Gastrocnemius medialis (tissue), 4 donors: ENCODE data around the gene TMEM81. TPM values are rescaled to one million over a fixed set of nuclear protein-coding genes. Genes with fewer than 3 reads are reported as not detected.

Experiments used
- ATAC-seq, 2 donors: fragments of 150-250 bp; one replicate each; pipeline ENCODE4 v1.9.1; 2016
- DNase-seq, 2 donors: peaks; one replicate each; pipeline ENCODE4 v3.0.0-alpha.2; 2019
- H3K27ac ChIP-seq, 4 donors: fragments of 200-600 bp; sonication (generic); 1 replicate in 1 of 4; 2 replicates in 3 of 4; pipeline ENCODE4 v1.5.1; 2016 to 2018; ENCODE audit warnings: mild to moderate bottlenecking in 2 of 4, moderate library complexity in 1 of 4
- H3K27me3 ChIP-seq, 3 donors: fragments of 200-600 bp; sonication (generic) in 2 of 3; 1 replicate in 1 of 3; 2 replicates in 2 of 3; pipeline versions ENCODE4 v1.5.1 to v1.6.0; 2016 to 2019; ENCODE audit warnings: mild to moderate bottlenecking in 1 of 3, moderate library complexity in 1 of 3
- H3K36me3 ChIP-seq, 2 donors: fragments of 200-600 bp; sonication (generic) in 1 of 2; one replicate each; pipeline ENCODE4 v1.5.1; 2017 to 2018
- H3K4me1 ChIP-seq, 2 donors: fragments of 200-600 bp; sonication (generic) in 1 of 2; one replicate each; pipeline ENCODE4 v1.5.1; 2016 to 2017; ENCODE audit warnings: mild to moderate bottlenecking in 2 of 2
- H3K4me3 ChIP-seq, 4 donors: fragments of 200-600 bp; sonication (generic) in 3 of 4; 1 replicate in 1 of 4; 2 replicates in 3 of 4; pipeline ENCODE4 v1.5.1; 2016 to 2019; ENCODE audit warnings: mild to moderate bottlenecking in 2 of 4
- H3K9me3 ChIP-seq, 3 donors: fragments of 200-600 bp; sonication (generic) in 2 of 3; 1 replicate in 1 of 3; 2 replicates in 2 of 3; pipeline ENCODE4 v1.5.1; 2016 to 2019
- POLR2A ChIP-seq, 2 donors: fragments of 450-650 bp; IDR thresholded peaks; one replicate each; pipeline ENCODE4 v1.6.1; 2017; ENCODE audit warnings: antibody characterized with exemption in 2 of 2, mild to moderate bottlenecking in 2 of 2, moderate library complexity in 2 of 2
- in situ Hi-C, 4 donors: fragments of 200-750 bp; cut with MboI; loops; one replicate each; pipeline versions ENCODE4 v1.15.0 to v1.8.0; 2017; ENCODE audit warnings: low sequenced_read_pairs in 4 of 4
- intact Hi-C: fragments of 100-400 bp; cut with DNase I; formaldehyde crosslinking; loops from one replicate; pipeline ENCODE4 v1.15.1; 2023; ENCODE audit warnings: low total_unique reads
- total RNA-seq, 4 donors: library from RNA; depleted of rRNA; stranded (reverse); fragments of >200 nt; gene quantifications; one replicate each; pipeline versions ENCODE4 v1.1.0 to v1.2.3, GENCODE V29; 2016
- TF ChIP-seq, protein P1 (sequence below), 5 experiments: fragments of 450-650 bp in 3 of 5; fragments of 200-600 bp in 2 of 5; sonication (generic) in 2 of 5; IDR thresholded peaks in 4 of 5; conservative IDR thresholded peaks in 1 of 5; 1 replicate in 4 of 5; 2 replicates in 1 of 5; pipeline ENCODE4 v1.5.1; 2016 to 2019; ENCODE audit warnings: antibody characterized with exemption in 5 of 5, mild to moderate bottlenecking in 3 of 5, moderate library complexity in 3 of 5

Gene TMEM81
- total RNA-seq, 4 donors from 2014 or later: 3.3 to 6.1 (median 4.7) TPM

GRCh38 chr1:205066141-205066818, 18.0 kb downstream of the TMEM81 start:
- Histone ChIP-seq H3K4me3 (no peak overlapping the region), H3K36me3 (no peaks in the 10 kb centered on the region), H3K4me1 (no peaks in the 10 kb centered on the region), H3K27me3 (no peaks in the 10 kb centered on the region), H3K9me3 (no peaks in the 10 kb centered on the region), H3K27ac (no peak overlapping the region)
- intact Hi-C loops (no loop called here), in situ Hi-C loops (loop anchor here in 1 of 4 donors (10.0 kb wide), 1 partner anchor 91 kb away; no protein-coding TSS in a partner anchor)
- DNase-seq: no peak
- TF ChIP-seq, protein P1, sequence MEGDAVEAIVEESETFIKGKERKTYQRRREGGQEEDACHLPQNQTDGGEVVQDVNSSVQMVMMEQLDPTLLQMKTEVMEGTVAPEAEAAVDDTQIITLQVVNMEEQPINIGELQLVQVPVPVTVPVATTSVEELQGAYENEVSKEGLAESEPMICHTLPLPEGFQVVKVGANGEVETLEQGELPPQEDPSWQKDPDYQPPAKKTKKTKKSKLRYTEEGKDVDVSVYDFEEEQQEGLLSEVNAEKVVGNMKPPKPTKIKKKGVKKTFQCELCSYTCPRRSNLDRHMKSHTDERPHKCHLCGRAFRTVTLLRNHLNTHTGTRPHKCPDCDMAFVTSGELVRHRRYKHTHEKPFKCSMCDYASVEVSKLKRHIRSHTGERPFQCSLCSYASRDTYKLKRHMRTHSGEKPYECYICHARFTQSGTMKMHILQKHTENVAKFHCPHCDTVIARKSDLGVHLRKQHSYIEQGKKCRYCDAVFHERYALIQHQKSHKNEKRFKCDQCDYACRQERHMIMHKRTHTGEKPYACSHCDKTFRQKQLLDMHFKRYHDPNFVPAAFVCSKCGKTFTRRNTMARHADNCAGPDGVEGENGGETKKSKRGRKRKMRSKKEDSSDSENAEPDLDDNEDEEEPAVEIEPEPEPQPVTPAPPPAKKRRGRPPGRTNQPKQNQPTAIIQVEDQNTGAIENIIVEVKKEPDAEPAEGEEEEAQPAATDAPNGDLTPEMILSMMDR (IDR thresholded peaks at IDR 0.05 in 4 of 5, conservative IDR thresholded peaks at IDR 0.05 in 1 of 5): no peak
- no peak for TF ChIP-seq POLR2A (IDR thresholded peaks at IDR 0.05)
- ATAC-seq: no peak

DNA sequence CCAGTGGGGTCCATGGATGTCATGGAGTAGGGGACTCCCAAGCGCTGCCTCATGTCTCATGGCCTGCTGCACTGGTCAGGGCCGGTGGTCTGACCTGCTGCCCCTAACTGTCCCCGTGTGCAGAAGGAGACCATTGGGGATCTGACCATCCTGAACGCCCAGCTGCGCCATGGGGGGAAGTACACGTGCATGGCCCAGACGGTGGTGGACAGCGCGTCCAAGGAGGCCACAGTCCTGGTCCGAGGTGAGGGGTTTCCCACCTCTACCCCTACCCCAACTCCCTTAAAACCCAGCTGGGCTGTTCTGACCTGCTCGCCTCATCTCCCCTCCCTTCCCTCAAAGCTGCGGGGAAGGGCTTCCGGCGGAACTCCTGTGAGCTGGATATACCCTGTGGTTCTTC, 18.6 kb downstream of the TMEM81 start:
- in situ Hi-C loops: loop anchor here in 1 of 4 donors (10.0 kb wide), 1 partner anchor 91 kb away; no protein-coding TSS in a partner anchor
- Histone ChIP-seq H3K9me3 (no peaks in the 10 kb centered on the region), H3K4me3 (no peak overlapping the region), H3K27me3 (no peaks in the 10 kb centered on the region), H3K27ac (no peak overlapping the region), H3K36me3 (no peaks in the 10 kb centered on the region), H3K4me1 (no peaks in the 10 kb centered on the region)
- ATAC-seq (no peak), DNase-seq (no peak)
- TF ChIP-seq POLR2A (IDR thresholded peaks at IDR 0.05): no peak
- TF ChIP-seq, protein P1 (IDR thresholded peaks at IDR 0.05 in 4 of 5, conservative IDR thresholded peaks at IDR 0.05 in 1 of 5): no peak
- intact Hi-C loops: no loop called here

GRCh38 chr1:205064741-205065316, 19.4 kb downstream of the TMEM81 start:
- in situ Hi-C loops: loop anchor here in 2 of 4 donors (5.0 to 10.0 kb wide), 2 partner anchors 88 to 90 kb away; no protein-coding TSS in a partner anchor
- no peaks in the 10 kb centered on the region for H3K9me3 ChIP-seq
- intact Hi-C loops: loop anchor here (5.0 kb wide), 2 partner anchors 73 to 88 kb away; no protein-coding TSS in a partner anchor
- no peaks in the 10 kb centered on the region for H3K4me1 ChIP-seq
- no peak for TF ChIP-seq POLR2A (IDR thresholded peaks at IDR 0.05)
- TF ChIP-seq, protein P1 (IDR thresholded peaks at IDR 0.05 in 4 of 5, conservative IDR thresholded peaks at IDR 0.05 in 1 of 5): no peak
- no peak overlapping the region for H3K4me3 ChIP-seq
- H3K27me3 ChIP-seq: no peaks in the 10 kb centered on the region
- no peak overlapping the region for H3K27ac ChIP-seq
- no peaks in the 10 kb centered on the region for H3K36me3 ChIP-seq
- no peak for ATAC-seq
- DNase-seq: no peak

DNA sequence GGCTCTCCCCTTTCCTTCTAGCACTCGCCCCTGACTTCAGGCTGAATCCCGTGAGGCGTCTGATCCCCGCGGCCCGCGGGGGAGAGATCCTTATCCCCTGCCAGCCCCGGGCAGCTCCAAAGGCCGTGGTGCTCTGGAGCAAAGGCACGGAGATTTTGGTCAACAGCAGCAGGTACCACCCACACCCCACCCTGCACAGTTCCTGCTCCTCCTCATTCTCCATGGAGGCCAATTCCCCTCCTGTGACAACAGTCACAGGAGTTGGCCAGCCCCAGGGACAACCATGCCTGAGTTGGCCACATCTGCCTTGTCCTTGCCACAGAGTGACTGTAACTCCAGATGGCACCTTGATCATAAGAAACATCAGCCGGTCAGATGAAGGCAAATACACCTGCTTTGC, 20.0 kb downstream of the TMEM81 start:
- DNase-seq: no peak
- no peaks in the 10 kb centered on the region for H3K4me1 ChIP-seq
- H3K27me3 ChIP-seq: no peaks in the 10 kb centered on the region
- no peaks in the 10 kb centered on the region for H3K9me3 ChIP-seq
- intact Hi-C loops (loop anchor here (5.0 kb wide), 2 partner anchors 72 to 87 kb away; no protein-coding TSS in a partner anchor), in situ Hi-C loops (loop anchor here in 2 of 4 donors (5.0 to 10.0 kb wide), 2 partner anchors 87 to 90 kb away; no protein-coding TSS in a partner anchor)
- H3K36me3 ChIP-seq: no peaks in the 10 kb centered on the region
- no peak overlapping the region for H3K4me3 ChIP-seq
- H3K27ac ChIP-seq: no peak overlapping the region
- ATAC-seq: no peak
- TF ChIP-seq, protein P1 (IDR thresholded peaks at IDR 0.05 in 4 of 5, conservative IDR thresholded peaks at IDR 0.05 in 1 of 5): no peak
- TF ChIP-seq POLR2A (IDR thresholded peaks at IDR 0.05): no peak
